B cell (primary cell): ENCODE results near the gene STON2. TPM values are rescaled to one million over a fixed set of nuclear protein-coding genes. Genes with fewer than 3 reads are reported as not detected.

Source experiments
- ATAC-seq: fragments of 200-7000 bp; cut with Tn5 transposase; one replicate; pipeline ENCODE4 v1.10.0; 2021; ENCODE audit warnings: low read depth, mild to moderate bottlenecking, moderate number of reproducible peaks, moderate library complexity
- CTCF ChIA-PET: fragments of 350-600 bp; sonication (Branson Sonifier 250); formaldehyde crosslinking; loops from one replicate; lab custom pipeline; 2021; ENCODE audit warnings: antibody characterized with exemption, inconsistent platforms; lab: Charles Lee
- POLR2A ChIA-PET: fragments of 350-600 bp; sonication (Branson Sonifier 250); formaldehyde crosslinking; loops from one replicate; lab custom pipeline; 2021; ENCODE audit warnings: antibody characterized with exemption; lab: Charles Lee
- DNase-seq: peaks from one replicate; pipeline ENCODE4 v3.0.0; 2013
- H2AFZ ChIP-seq: 2 replicates; pipeline ENCODE4 v1.6.1; 2012; ENCODE audit warnings: mild to moderate bottlenecking, low read depth, low read length; ENCODE audit not compliant: insufficient read depth, poor library complexity, severe bottlenecking
- H3K27ac ChIP-seq, 2 donors: 1 replicate in 1 of 2; 2 replicates in 1 of 2; pipeline ENCODE4 v1.5.1; 2012 to 2013; ENCODE audit warnings: low read length in 2 of 2, mild to moderate bottlenecking in 2 of 2, moderate library complexity in 1 of 2
- H3K27me3 ChIP-seq, 4 experiments: fragments of 200-600 bp in 1 of 4; sonication (generic) in 1 of 4; replicated peaks in 1 of 4; 1 replicate in 2 of 4; 2 replicates in 2 of 4; pipeline versions ENCODE4 v1.6.1 to v1.7.0; 2013 to 2016; ENCODE audit warnings: low read length in 3 of 4, mild to moderate bottlenecking in 2 of 4, mixed read lengths in 1 of 4, moderate library complexity in 1 of 4; ENCODE audit not compliant: insufficient read depth in 4 of 4, control insufficient read depth in 3 of 4; ENCODE audit errors: control extremely low read depth in 1 of 4
- H3K36me3 ChIP-seq, 2 experiments: replicated peaks in 1 of 2; 1 replicate in 1 of 2; 2 replicates in 1 of 2; pipeline versions ENCODE4 v1.6.1 to v1.7.1; 2013; ENCODE audit warnings: low read length in 1 of 2; ENCODE audit not compliant: insufficient read depth in 2 of 2, control insufficient read depth in 1 of 2; ENCODE audit errors: control extremely low read depth in 1 of 2, extremely low read depth in 1 of 2
- H3K4me1 ChIP-seq, 2 donors: fragments of 200-600 bp in 1 of 2; sonication (generic) in 1 of 2; 1 replicate in 1 of 2; 2 replicates in 1 of 2; pipeline versions ENCODE4 v1.5.1 to v1.6.1; 2013 to 2017; ENCODE audit warnings: low read length in 2 of 2; ENCODE audit not compliant: control insufficient read depth in 2 of 2, insufficient read depth in 2 of 2
- H3K4me2 ChIP-seq: replicated peaks from 2 replicates; pipeline ENCODE3; 2012; ENCODE audit warnings: mild to moderate bottlenecking, low read depth, low read length; ENCODE audit not compliant: poor library complexity, severe bottlenecking
- H3K4me3 ChIP-seq, 5 experiments: fragments of 200-600 bp in 1 of 5; sonication (generic) in 1 of 5; 1 replicate in 3 of 5; 2 replicates in 2 of 5; pipeline versions ENCODE4 v1.5.1 to v1.7.0; 2011 to 2016; ENCODE audit warnings: low read length in 4 of 5, mild to moderate bottlenecking in 4 of 5, low read depth in 2 of 5, control low read depth in 1 of 5, moderate library complexity in 1 of 5; ENCODE audit not compliant: insufficient read depth in 1 of 5; ENCODE audit errors: control extremely low read depth in 1 of 5, extremely low read depth in 1 of 5
- H3K79me2 ChIP-seq: fragments of 200-600 bp; sonication (generic); one replicate; pipeline ENCODE4 v1.6.0; 2016; ENCODE audit warnings: low read length; ENCODE audit not compliant: control insufficient read depth, insufficient read depth
- H3K9ac ChIP-seq: fragments of 200-600 bp; sonication (generic); 2 replicates; pipeline ENCODE4 v1.6.1; 2017; ENCODE audit warnings: mild to moderate bottlenecking, low read length, moderate library complexity
- H3K9me3 ChIP-seq, 3 donors: one replicate each; pipeline versions ENCODE4 v1.6.1 to v1.7.1; 2013; ENCODE audit warnings: low read length in 2 of 3; ENCODE audit not compliant: control insufficient read depth in 2 of 3, insufficient read depth in 1 of 3; ENCODE audit errors: control extremely low read depth in 1 of 3
- H4K20me1 ChIP-seq: 2 replicates; pipeline ENCODE4 v1.6.0; 2012; ENCODE audit warnings: mild to moderate bottlenecking, low read length; ENCODE audit not compliant: insufficient read depth, control insufficient read depth, poor library complexity, severe bottlenecking
- H3K27ac Mint-ChIP-seq: one replicate; pipeline ENCODE4 v1.8.0; 2021; ENCODE audit warnings: mixed read lengths
- H3K27me3 Mint-ChIP-seq: one replicate; pipeline ENCODE4 v1.8.0; 2021; ENCODE audit warnings: mixed read lengths
- H3K4me1 Mint-ChIP-seq: one replicate; pipeline ENCODE4 v1.8.0; 2021; ENCODE audit warnings: mixed read lengths
- H3K4me3 Mint-ChIP-seq: one replicate; pipeline ENCODE4 v1.8.0; 2021; ENCODE audit warnings: mixed read lengths
- H3K9me3 Mint-ChIP-seq: one replicate; pipeline ENCODE4 v1.8.0; 2022; ENCODE audit warnings: mixed read lengths; ENCODE audit not compliant: insufficient read depth
- CTCF ChIP-seq: fragments of 200-600 bp; IDR thresholded peaks from one replicate; pipeline ENCODE4 v1.8.0; 2022; ENCODE audit warnings: antibody characterized with exemption, mild to moderate bottlenecking
- EZH2 ChIP-seq: IDR thresholded peaks from 2 replicates; pipeline ENCODE4 v1.6.1; 2012; ENCODE audit warnings: borderline replicate concordance, low read depth, mild to moderate bottlenecking, moderate library complexity, low read length; ENCODE audit not compliant: insufficient read depth, poor library complexity, severe bottlenecking
- WGBS: methylation state at CpG from one replicate; pipeline ENCODE4 v1.1.5; 2013; ENCODE audit warnings: missing lambda C conversion rate; ENCODE audit not compliant: insufficient coverage; 5-methylcytosine and 5-hydroxymethylcytosine counted together
- intact Hi-C: fragments of 100-400 bp; cut with micrococcal nuclease; formaldehyde crosslinking; loops from one replicate; pipeline ENCODE4 v1.10.0; 2022
- polyA plus RNA-seq: library from polyadenylated mRNA; depleted of rRNA; stranded (reverse); fragments of >200 nt; gene quantifications from 2 replicates; pipeline ENCODE4 v1.2.3, GENCODE V29; 2012
- total RNA-seq, 2 donors: library from RNA; stranded (reverse); fragments of 120-200 nt in 1 of 2; gene quantifications; 1 replicate in 1 of 2; 2 replicates in 1 of 2; pipeline versions ENCODE4 v1.2.3 to v1.2.4, GENCODE V29; 2013 to 2022

Gene STON2
- total and polyA plus RNA-seq, 2 donors (not counting 1 experiment from before 2014, with no cell fraction given) = 0.03 TPM; not detected in 1

- peaks cover 8 to 10% of the 10 kb centered on the region in 2 donors for H3K4me1 ChIP-seq
- H2AFZ ChIP-seq = no peak overlapping the region
- Mint-ChIP-seq H3K9me3 (no peaks in the 10 kb centered on the region), H3K4me1 (peaks cover 7% of the 10 kb centered on the region), H3K4me3 (no peak overlapping the region), H3K27me3 (peaks cover 21% of the 10 kb centered on the region), H3K27ac (no peak overlapping the region)
- no peak overlapping the region for H3K9ac ChIP-seq
- H3K4me3 ChIP-seq = no peak overlapping the region
- intact Hi-C loops = no loop called here
- no peaks in the 10 kb centered on the region for H3K79me2 ChIP-seq
- ATAC-seq (no peak), DNase-seq (no peak)
- H3K27me3 ChIP-seq = no peaks in the 10 kb centered on the region
- H3K36me3 ChIP-seq = no peaks in the 10 kb centered on the region
- H3K27ac ChIP-seq = no peak overlapping the region
- H3K9me3 ChIP-seq = peaks cover 0 to 4% (median 0%) of the 10 kb centered on the region in 3 donors
- H3K4me2 ChIP-seq = no peak overlapping the region
- WGBS = no CpG with 5 or more reads among the region's 3 CpGs
- no peaks in the 10 kb centered on the region for H4K20me1 ChIP-seq
- ChIA-PET CTCF (no interaction called here), POLR2A (no interaction called here)
- no peak for TF ChIP-seq EZH2
Measured at GRCh38 chr14:81261176-81261575, 138.9 kb downstream of the STON2 start.

GRCh38 chr14:81260732-81261131, 139.4 kb downstream of the STON2 start:
- H3K4me3 Mint-ChIP-seq = no peak overlapping the region

More at GRCh38 chr14:81260732-81261131, 139.4 kb downstream of the STON2 start:
- Histone ChIP-seq H3K27ac (no peak overlapping the region), H3K9me3 (peaks cover 0 to 4% (median 0%) of the 10 kb centered on the region in 3 donors), H3K79me2 (no peaks in the 10 kb centered on the region), H3K4me1 (peaks cover 12 to 14% of the 10 kb centered on the region in 2 donors), H3K36me3 (no peaks in the 10 kb centered on the region), H4K20me1 (no peaks in the 10 kb centered on the region), H3K9ac (no peak overlapping the region), H3K4me2 (no peak overlapping the region), H2AFZ (no peak overlapping the region), H3K27me3 (no peaks in the 10 kb centered on the region), H3K4me3 (no peak overlapping the region)
- WGBS = no CpG with 5 or more reads among the region's 3 CpGs
- ChIA-PET CTCF (no interaction called here), POLR2A (no interaction called here)
- no peak for ATAC-seq
- Mint-ChIP-seq H3K27ac (no peak overlapping the region), H3K27me3 (peaks cover 19% of the 10 kb centered on the region), H3K4me1 (peaks cover 9% of the 10 kb centered on the region), H3K9me3 (no peaks in the 10 kb centered on the region)
- DNase-seq = no peak
- intact Hi-C loops = no loop called here
- TF ChIP-seq EZH2 (no peak), CTCF (no peak)
